Pancreas (tissue), 10 donors: ENCODE results near the gene ZNF668. TPM values are rescaled to one million over a fixed set of nuclear protein-coding genes. Genes with fewer than 3 reads are reported as not detected.
A peak's percentile ranks its signal among the peaks of the same experiment; 100 is the strongest.

Source experiments
- ATAC-seq, 4 donors: fragments of 200-7000 bp; cut with Tn5 transposase; one replicate each; pipeline versions ENCODE4 v1.8.0 to v1.9.1; 2020; ENCODE audit warnings: mild to moderate bottlenecking in 4 of 4, moderate library complexity in 4 of 4
- DNase-seq, 6 donors: peaks; one replicate each; pipeline ENCODE4 v3.0.0-alpha.2; 2020
- FAIRE-seq: peaks from 2 replicates; lab custom pipeline; 2012; peaks lifted over from hg19 to GRCh38; lab: Jason Lieb, UNC
- H3K27ac ChIP-seq, 4 donors: fragments of 200-600 bp; sonication (generic); 1 replicate in 3 of 4; 2 replicates in 1 of 4; pipeline versions ENCODE4 v1.5.0 to v1.8.0; 2020
- H3K27me3 ChIP-seq, 4 donors: fragments of 200-600 bp; one replicate each; pipeline ENCODE4 v1.8.0; 2021
- H3K36me3 ChIP-seq, 3 donors: fragments of 200-600 bp; sonication (generic) in 1 of 3; one replicate each; pipeline versions ENCODE4 v1.5.0 to v1.8.0; 2020 to 2021
- H3K4me1 ChIP-seq, 3 donors: fragments of 200-600 bp; one replicate each; pipeline ENCODE4 v1.8.0; 2021
- H3K4me3 ChIP-seq, 4 donors: fragments of 200-600 bp; sonication (generic) in 2 of 4; one replicate each; pipeline versions ENCODE4 v1.5.0 to v1.8.0; 2020 to 2021
- H3K9me3 ChIP-seq, 4 donors: fragments of 200-600 bp; one replicate each; pipeline ENCODE4 v1.8.0; 2021
- WGBS, 2 donors: extraction: QIAGEN DNeasy Blood & Tissue Kit; methylation state at CpG; one replicate each; pipeline ENCODE4 v1.1.7; 2013; 5-methylcytosine and 5-hydroxymethylcytosine counted together
- intact Hi-C, 3 donors: fragments of 100-400 bp; cut with DNase I; formaldehyde crosslinking; loops; one replicate each; pipeline versions ENCODE4 v1.11.1 to v1.14.2; 2022
- polyA plus RNA-seq, 2 donors: library from polyadenylated mRNA; stranded (reverse); fragments of 200-250 nt; gene quantifications; one replicate each; pipeline ENCODE4 v1.2.3, GENCODE V29; 2013
- total RNA-seq, 6 donors: library from RNA; stranded (reverse); fragmentation: NEBNext Ultra II Directional in 4 of 6; extraction: Animal tissue kit (Norgen Biotek cat#: 25700) in 4 of 6; gene quantifications; one replicate each; pipeline versions ENCODE4 v1.2.1 to v1.2.4, GENCODE V29; 2021 to 2023
- TF ChIP-seq, protein P1 (sequence below), 4 donors: fragments of 200-600 bp; sonication (generic) in 3 of 4; IDR thresholded peaks; one replicate each; pipeline versions ENCODE4 v1.5.0 to v1.8.0; 2021; ENCODE audit warnings: antibody characterized with exemption in 4 of 4
- donor health status: healthy with polysubstance abuse.
- donor health status: DM: no; HTN: no; CAD: no; lungs with moderate emphysema.
- donor health status: DM: no; HTN: no; CAD: no.
- donor health status: control.
- donor health status: control.
- donor health status: Bipolar disorder and iron deficiency.
- donor health status: DM: yes; HTN: yes; CAD: no.
- donor health status: DM: no; HTN: no; CAD: no.
- donor health status: DM: no; HTN: no; CAD: no.
- donor health status: DM: yes; HTN: yes; CAD: no.

Gene ZNF668
- total and polyA plus RNA-seq, 8 donors, result 1.5 to 6.4 (median 3.6) TPM

GRCh38 chr16:31110106-31111034 lies 36.3 kb upstream of the ZNF668 start:
- no peaks in the 10 kb centered on the region for H3K9me3 ChIP-seq
- H3K36me3 ChIP-seq, result peaks cover 0 to 31% (median 0%) of the 10 kb centered on the region in 3 donors
- FAIRE-seq, result no peak
- DNase-seq, result peak in 2 of 6 donors; percentile 18 to 53
- 85 to 86% methylated on average over 26 of the region's 26 CpGs for WGBS, 2 donors
- peak overlapping the region in 1 of 4 donors; percentile 97 for H3K4me3 ChIP-seq
- no peak overlapping the region for H3K27ac ChIP-seq
- no peak for ATAC-seq
- H3K4me1 ChIP-seq, result peaks cover 14 to 35% (median 23%) of the 10 kb centered on the region in 3 donors
- TF ChIP-seq, protein P1, sequence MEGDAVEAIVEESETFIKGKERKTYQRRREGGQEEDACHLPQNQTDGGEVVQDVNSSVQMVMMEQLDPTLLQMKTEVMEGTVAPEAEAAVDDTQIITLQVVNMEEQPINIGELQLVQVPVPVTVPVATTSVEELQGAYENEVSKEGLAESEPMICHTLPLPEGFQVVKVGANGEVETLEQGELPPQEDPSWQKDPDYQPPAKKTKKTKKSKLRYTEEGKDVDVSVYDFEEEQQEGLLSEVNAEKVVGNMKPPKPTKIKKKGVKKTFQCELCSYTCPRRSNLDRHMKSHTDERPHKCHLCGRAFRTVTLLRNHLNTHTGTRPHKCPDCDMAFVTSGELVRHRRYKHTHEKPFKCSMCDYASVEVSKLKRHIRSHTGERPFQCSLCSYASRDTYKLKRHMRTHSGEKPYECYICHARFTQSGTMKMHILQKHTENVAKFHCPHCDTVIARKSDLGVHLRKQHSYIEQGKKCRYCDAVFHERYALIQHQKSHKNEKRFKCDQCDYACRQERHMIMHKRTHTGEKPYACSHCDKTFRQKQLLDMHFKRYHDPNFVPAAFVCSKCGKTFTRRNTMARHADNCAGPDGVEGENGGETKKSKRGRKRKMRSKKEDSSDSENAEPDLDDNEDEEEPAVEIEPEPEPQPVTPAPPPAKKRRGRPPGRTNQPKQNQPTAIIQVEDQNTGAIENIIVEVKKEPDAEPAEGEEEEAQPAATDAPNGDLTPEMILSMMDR (IDR thresholded peaks at IDR 0.05), result no peak
- intact Hi-C loops, result no loop called here
- H3K27me3 ChIP-seq, result no peaks in the 10 kb centered on the region

- peak overlapping the region in 2 of 4 donors; percentile 97 to 100 for H3K4me3 ChIP-seq
- TF ChIP-seq, protein P1 (IDR thresholded peaks at IDR 0.05), result no peak
- peaks cover 14 to 34% (median 23%) of the 10 kb centered on the region in 3 donors for H3K4me1 ChIP-seq
- intact Hi-C loops, result no loop called here
- FAIRE-seq, result no peak
- 77 to 81% methylated on average over 12 of the region's 12 CpGs for WGBS, 2 donors
- H3K9me3 ChIP-seq, result no peaks in the 10 kb centered on the region
- ATAC-seq, result no peak
- no peak overlapping the region for H3K27ac ChIP-seq
- peaks cover 0 to 31% (median 0%) of the 10 kb centered on the region in 3 donors for H3K36me3 ChIP-seq
- DNase-seq, result peak in 1 of 6 donors; percentile 30
- no peaks in the 10 kb centered on the region for H3K27me3 ChIP-seq
Observed at GRCh38 chr16:31109622-31110021, 35.6 kb upstream of the ZNF668 start.

- peak in 2 of 4 donors; percentile 0 to 1 for ATAC-seq
- TF ChIP-seq, protein P1 (IDR thresholded peaks at IDR 0.05), result no peak
- Histone ChIP-seq H3K27me3 (no peaks in the 10 kb centered on the region), H3K9me3 (no peaks in the 10 kb centered on the region), H3K36me3 (peaks cover 0 to 31% (median 0%) of the 10 kb centered on the region in 3 donors), H3K4me3 (peak overlapping the region; percentile 61 to 100 (median 97)), H3K4me1 (peaks cover 13 to 28% (median 22%) of the 10 kb centered on the region in 3 donors), H3K27ac (peak overlapping the region; percentile 86 to 92 (median 91))
- FAIRE-seq, result no peak
- peak in 3 of 6 donors; percentile 31 to 59 (median 59) for DNase-seq
- 32 to 38% methylated on average over 52 to 57 of the region's 57 CpGs for WGBS, 2 donors
- intact Hi-C loops, result no loop called here
Observed at GRCh38 chr16:31108794-31109558, 34.9 kb upstream of the ZNF668 start.

DNA sequence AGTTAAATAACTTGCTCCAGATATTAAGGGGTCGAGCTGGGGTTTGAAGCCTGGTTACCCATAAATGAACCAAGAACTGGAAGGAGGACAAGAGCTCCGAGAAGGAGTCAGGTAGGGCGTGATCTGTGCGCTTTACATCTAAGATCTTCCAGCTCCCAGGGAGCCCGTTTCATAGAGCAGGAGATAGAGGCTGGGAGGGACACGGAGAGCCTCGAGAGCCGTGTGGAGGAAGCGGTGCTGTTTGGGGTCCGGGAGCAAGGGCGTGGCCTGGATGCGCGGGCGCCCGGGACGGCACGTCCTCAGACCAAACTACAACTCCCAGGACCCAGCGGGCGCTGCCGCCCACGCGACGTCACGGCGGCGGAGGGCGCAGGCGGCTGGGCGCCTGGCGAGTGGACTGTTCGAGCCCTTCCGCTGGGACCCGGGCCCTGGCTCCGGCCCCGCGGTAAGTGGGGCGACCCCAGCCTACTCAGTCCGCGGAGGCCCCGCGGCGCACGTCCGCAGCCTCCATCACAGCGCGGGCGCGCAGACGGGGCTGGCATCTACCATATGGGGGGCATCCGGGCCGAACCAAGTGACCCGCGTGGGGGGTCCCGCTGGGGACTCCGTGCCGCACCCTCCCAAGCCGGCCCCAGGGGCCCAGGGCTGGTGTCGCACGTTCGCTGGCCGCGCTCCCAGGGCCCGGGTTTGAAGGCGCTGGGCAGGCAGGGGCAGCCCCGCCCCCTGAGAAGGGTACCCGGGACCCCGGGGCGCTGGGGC lies 34.2 kb upstream of the ZNF668 start, which contains the start of gene BCKDK:
Gene BCKDK, plus strand, starts transcription at position 352 of the 759 bp plus-strand sequence. CDS start 838 bp downstream, outside the sequence.
- intact Hi-C loops, result no loop called here
- TF ChIP-seq, protein P1 (IDR thresholded peaks at IDR 0.05), result no peak
- Histone ChIP-seq H3K9me3 (no peaks in the 10 kb centered on the region), H3K4me1 (peaks cover 5 to 20% (median 14%) of the 10 kb centered on the region in 3 donors), H3K27me3 (no peaks in the 10 kb centered on the region), H3K4me3 (peak within 1 kb of the TSS; percentile 61 to 100 (median 97)), H3K36me3 (peaks cover 0 to 31% (median 0%) of the 10 kb centered on the region in 3 donors), H3K27ac (peak within 1 kb of the TSS; percentile 86 to 92 (median 91))
- WGBS, 2 donors, result 4 to 5% methylated on average over 58 to 68 of the region's 68 CpGs
- DNase-seq, result peak; percentile 65 to 88 (median 75)
- FAIRE-seq, result no peak
- peak; percentile 67 to 84 (median 83) for ATAC-seq
